Stimulated activated CD4-positive, alpha-beta T cell treated with anti-CD3 and anti-CD28 coated beads, TNF-alpha, amount 100 ng/mL, for 24 hours (primary cell): ENCODE measurements around the gene HAUS8.
A peak's percentile ranks its signal among the peaks of the same experiment; 100 is the strongest.
"Not testable (repeated sequence)": the region's sequence is repeated elsewhere in the genome, so short reads cannot be mapped to it uniquely, and the experiment has no call there.

Experiments
- DNase-seq, 3 experiments: peaks; one replicate each; pipeline ENCODE4 v3.0.0-alpha.2; 2020; ENCODE audit warnings: low read depth in 3 of 3

The HAUS8 gene

GRCh38 chr19:17101686-17102628 is 26.7 kb upstream of the HAUS8 start:
- no peak for DNase-seq

GRCh38 chr19:17098326-17098725 is 23.1 kb upstream of the HAUS8 start:
- DNase-seq, result no peak

GRCh38 chr19:17097593-17098126 is 22.4 kb upstream of the HAUS8 start:
- no peak for DNase-seq

GRCh38 chr19:17095141-17095919 is 20.1 kb upstream of the HAUS8 start:
- DNase-seq, result no peak

DNA sequence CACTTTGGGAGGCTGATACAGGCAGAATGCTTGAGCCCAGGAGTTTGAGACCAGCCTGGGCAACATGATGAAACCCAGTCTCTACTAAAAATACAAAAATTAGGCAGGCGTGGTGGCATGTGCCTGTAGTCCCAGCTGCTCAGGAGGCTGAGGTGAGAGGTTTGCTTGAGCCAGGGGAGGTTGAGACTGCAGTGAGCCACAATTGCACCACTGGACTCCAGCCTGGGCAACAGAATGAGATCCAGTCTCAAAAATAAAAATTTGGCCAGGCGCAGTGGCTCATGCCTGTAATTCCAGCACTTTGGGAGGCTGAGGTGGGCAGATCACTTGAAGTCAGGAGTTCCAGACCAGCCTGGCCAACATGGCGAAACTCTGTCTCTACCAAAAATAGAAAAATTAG is 19.4 kb upstream of the HAUS8 start:
- DNase-seq, result not testable (repeated sequence)

DNA sequence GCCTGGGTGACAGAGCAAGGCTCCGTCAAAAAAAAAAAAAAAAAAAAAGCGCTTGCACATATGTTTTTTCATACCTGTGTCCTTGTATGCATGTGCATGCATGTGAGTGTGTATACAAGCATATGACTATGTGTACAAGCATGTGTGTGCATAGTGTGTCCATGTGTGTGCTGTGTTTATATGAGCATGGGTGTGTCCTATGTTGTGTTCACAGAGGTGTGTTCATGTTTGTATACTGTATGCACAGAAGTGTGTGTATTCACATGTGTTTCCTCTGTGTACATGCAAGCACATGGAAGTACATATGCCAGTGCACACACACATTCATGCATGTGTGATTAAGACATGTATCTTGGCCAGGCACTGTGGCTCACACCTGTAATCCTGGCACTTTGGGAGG is 17.4 kb upstream of the HAUS8 start:
- no peak for DNase-seq

DNA sequence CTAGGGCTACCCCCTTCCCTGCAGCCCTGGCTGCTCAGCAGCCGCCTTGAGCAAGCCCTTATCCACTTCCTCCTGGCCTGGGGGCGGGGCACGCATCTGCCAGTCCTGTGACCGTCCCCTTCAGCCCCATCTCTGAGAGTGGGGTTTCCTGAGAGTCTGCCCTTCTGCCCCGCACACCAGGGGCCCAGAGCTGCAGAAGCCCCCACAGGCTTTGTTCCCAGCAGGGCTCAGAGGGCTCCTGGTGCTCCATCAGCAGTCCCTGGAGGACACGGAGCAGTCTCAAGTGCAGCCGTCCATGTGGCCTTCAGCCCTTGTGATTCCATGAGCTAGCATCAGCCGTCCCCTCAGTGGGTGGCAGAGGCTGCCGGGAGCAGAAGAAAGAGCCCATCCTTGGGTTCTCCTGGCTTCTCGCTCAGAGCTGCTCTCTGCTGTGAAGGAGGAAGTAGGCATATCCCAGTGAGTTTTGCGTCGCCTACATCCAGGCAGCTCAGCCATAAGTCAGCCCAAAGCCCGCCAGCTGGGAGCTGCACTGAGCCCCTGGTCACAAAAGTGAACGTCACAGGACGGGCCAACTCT is 16.6 kb upstream of the HAUS8 start:
- DNase-seq, result no peak

DNA sequence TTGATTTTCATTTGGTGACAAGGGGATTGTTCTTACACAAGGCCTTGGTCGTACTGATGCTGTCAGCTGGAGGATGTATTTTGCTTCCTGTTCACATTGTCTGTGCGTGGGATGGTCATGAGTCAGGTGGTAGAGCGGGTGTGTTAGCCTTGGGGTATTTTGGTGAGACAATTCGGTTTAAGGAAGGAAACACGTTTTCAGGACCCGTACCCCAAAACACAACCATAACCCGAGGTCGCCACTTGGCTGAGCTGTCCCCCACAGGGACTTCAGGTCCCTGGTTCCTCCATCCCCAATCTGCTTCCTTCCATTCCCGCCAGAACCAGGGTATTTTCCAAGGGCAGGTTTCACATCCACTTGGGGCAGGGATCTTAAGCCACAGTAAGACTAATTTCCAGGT is 15.3 kb upstream of the HAUS8 start:
- peak in 1 of 3 experiments; percentile 27 for DNase-seq

GRCh38 chr19:17088552-17088951 is 13.3 kb upstream of the HAUS8 start:
- DNase-seq, result no peak

DNA sequence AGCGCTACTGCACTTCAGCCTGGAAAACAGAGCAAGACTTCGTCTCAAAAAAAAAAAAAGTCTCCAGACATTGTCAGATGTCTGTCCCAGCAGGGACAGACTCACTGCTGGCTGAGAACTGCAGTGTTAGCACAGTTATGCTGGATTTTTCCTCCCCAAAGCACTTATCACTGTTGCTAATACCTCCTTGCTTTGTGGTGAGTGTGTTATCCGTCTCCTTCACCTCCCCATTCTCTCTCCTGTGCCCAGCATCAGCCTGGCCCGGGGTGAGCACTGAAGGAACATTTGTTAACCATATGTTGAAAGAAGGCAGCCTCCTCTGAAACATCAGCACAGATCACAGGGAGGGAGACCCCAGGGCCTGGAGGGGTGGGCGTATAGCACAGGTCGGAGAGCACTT is 11.6 kb upstream of the HAUS8 start:
- no peak for DNase-seq

- no peak for DNase-seq
Observed at GRCh38 chr19:17086120-17086519, 10.9 kb upstream of the HAUS8 start.

DNA sequence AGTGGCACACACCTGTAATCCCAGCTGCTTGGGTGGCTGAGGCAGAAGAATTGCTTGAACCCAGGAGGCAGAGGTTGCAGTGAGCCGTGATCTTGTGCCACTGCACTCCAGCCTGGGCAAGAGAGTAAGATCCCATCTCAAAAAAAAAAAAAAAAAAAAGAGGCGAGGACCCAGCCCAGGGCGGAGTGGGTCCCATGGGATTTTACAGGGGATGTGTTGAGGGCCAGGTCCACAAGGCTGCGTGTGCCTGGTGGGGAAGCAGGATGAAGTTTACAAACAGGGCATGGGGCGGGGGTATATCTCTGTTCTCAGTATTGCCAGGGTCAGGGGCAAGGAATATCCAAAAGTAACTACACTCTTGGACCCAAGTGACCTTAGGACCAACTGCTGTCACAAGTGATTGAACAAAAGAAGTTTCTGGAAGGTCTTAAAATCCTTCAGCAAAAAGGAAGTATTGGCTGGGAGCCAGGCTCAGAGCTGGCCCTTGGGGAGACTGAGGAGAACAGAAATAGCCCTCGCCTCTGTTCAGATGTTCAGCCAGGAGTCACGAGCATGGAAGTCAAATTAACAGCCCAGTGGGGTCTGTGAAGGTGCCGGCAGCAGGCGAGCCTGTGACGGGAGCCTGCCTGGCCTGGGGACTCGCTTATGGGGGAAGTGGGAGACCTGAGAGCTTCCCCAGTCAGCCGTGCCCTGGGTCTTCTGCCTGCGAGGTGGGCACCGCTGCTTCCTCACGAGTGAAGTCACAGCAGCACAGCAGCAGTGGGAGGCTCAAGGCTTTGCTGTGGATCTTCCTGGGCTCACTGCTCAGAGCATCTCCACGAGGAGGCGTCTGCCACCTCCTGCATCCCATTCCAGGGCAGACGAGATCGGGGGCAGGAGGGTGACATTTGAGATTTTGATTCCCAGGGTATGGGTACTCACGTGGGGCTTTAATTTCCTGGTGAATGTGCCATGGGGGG is 6.7 kb upstream of the HAUS8 start:
- no peak for DNase-seq

DNA sequence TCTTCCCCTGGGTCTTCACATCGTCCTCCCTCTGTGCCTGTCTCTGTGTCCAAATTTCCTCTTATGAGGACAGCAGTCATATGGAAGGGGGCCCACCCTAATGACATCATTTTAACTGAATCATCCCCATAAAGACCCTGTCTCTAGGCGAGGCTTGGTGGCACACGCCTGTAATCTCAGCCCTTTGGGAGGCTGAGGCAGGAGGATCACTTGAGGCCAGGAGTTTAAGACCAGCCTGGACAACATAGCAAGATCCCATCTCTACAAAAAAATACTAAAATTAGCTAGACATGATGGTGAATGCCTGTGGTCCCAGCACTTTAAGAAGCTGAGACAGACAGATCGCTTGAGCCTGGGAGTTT is 5.2 kb upstream of the HAUS8 start:
- DNase-seq, result no peak

- DNase-seq, result peak; percentile 48 to 73 (median 66)
Observed at GRCh38 chr19:17079710-17080439, 4.6 kb upstream of the HAUS8 start.

DNA sequence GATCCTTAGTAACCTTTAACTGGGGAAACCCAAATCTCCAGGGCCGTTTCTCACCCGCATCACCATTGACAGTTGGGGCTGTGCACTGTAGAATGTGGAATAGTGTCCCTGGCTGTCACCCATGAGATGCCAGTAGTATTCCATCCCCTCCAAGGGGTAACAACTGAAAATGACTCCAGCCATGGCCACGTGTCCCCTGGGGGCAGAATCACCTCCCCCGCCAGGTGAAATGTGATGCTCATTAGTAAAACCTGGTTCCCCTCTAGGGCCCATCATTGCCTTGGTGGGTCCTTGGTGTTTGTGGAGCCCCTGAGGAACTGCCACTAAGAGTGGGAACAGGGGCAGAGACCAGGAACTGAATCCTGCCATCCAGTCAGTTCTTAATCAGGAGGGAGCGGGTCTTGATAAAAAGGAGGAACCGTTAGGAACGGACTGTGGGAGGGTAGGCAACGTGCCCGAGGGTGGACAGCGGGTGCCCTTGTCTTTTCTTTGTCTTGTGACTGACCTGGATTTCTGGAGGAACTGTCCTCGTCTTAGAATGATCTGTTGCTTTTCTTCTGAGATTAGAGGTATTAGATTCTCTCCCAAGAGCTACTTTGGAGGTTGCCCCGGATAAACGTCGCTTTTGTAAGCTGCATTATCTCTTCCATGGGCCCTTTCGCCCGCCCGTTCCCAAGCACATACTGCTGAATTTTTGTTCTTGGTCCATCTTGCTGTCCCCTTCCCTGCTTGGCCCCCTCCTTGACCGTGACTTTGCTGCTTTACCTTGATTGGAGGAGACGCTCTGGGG is 3.9 kb upstream of the HAUS8 start:
- DNase-seq, result no peak

- DNase-seq, result no peak
Observed at GRCh38 chr19:17078036-17078919, 3.0 kb upstream of the HAUS8 start.

- no peak for DNase-seq
Observed at GRCh38 chr19:17077447-17078028, 2.3 kb upstream of the HAUS8 start.

- peak in 1 of 3 experiments; percentile 39 for DNase-seq
Observed at GRCh38 chr19:17076543-17076991, 1.3 kb upstream of the HAUS8 start.
